ENCODE results near the gene KMT5B. TPM values are rescaled to one million over a fixed set of nuclear protein-coding genes. Genes with fewer than 3 reads are reported as not detected.

Gene KMT5B
- total and polyA plus RNA-seq, 2 donors (not counting 1 experiment from before 2014, with no cell fraction given), result 13.4 to 77.8 TPM

DNA sequence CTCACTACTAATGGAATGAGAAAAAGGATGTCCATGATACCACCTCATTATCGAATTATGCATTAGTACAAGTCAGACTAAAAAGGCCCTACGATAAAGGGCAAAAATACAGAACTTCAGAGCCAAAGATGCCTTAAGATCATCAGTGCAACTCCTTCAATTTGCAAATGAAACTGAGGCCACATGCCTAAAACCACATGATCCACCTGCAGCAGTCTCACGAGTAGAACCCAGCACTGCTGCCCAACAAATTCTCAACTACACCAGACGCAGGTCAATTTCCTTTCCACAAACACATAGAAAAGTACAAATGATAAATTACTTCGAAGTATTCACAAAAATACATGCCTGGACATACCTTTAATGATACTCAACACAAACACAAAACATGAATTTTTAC, 20.1 kb downstream of the KMT5B start:
- CTCF ChIA-PET, result interaction anchor here (0.7 to 3.6 kb wide), 3 partner anchors 14 to 183 kb away, joined by 3 to 26 read pairs (median 4); partner anchors contain the start of gene ALDH3B1
- ATAC-seq (ENCODE audit: low read depth), result no peak
- Histone ChIP-seq H3K4me2 (replicated peaks; ENCODE audit: low read depth, low read length, poor library complexity, severe bottlenecking) (no peak overlapping the region), H2AFZ (ENCODE audit: insufficient read depth, low read depth, low read length, poor library complexity, severe bottlenecking) (no peak overlapping the region), H3K9ac (ENCODE audit: low read length) (no peak overlapping the region), H3K4me1 (ENCODE audit: control insufficient read depth in 2 of 2, insufficient read depth in 2 of 2, low read length in 2 of 2) (peaks cover 15 to 42% of the 10 kb centered on the region in 2 donors), H3K27ac (ENCODE audit: low read length in 2 of 2) (no peak overlapping the region), H3K27me3 (replicated peaks in 1 of 4; ENCODE audit: control extremely low read depth in 1 of 4, control insufficient read depth in 3 of 4, insufficient read depth in 4 of 4, low read length in 3 of 4) (no peaks in the 10 kb centered on the region), H4K20me1 (ENCODE audit: control insufficient read depth, insufficient read depth, low read length, poor library complexity, severe bottlenecking) (peaks cover 97% of the 10 kb centered on the region), H3K4me3 (ENCODE audit: control extremely low read depth in 1 of 5, extremely low read depth in 1 of 5, insufficient read depth in 1 of 5, low read depth in 2 of 5, low read length in 4 of 5) (no peak overlapping the region), H3K79me2 (ENCODE audit: control insufficient read depth, insufficient read depth, low read length) (peaks cover 92% of the 10 kb centered on the region), H3K9me3 (ENCODE audit: control extremely low read depth in 1 of 3, control insufficient read depth in 2 of 3, insufficient read depth in 1 of 3, low read length in 2 of 3) (no peaks in the 10 kb centered on the region), H3K36me3 (replicated peaks in 1 of 2; ENCODE audit: control extremely low read depth in 1 of 2, control insufficient read depth in 1 of 2, extremely low read depth in 1 of 2, insufficient read depth in 2 of 2, low read length in 1 of 2) (peaks cover 0 to 5% of the 10 kb centered on the region in 2 experiments)
- H3K4me1 Mint-ChIP-seq, result peaks cover 58% of the 10 kb centered on the region
- no peaks in the 10 kb centered on the region for H3K27me3 Mint-ChIP-seq
- no peak overlapping the region for H3K27ac Mint-ChIP-seq
- intact Hi-C loops (cut with micrococcal nuclease), result no loop called here
- H3K4me3 Mint-ChIP-seq, result peak overlapping the region; percentile 5
- TF ChIP-seq, protein P1, sequence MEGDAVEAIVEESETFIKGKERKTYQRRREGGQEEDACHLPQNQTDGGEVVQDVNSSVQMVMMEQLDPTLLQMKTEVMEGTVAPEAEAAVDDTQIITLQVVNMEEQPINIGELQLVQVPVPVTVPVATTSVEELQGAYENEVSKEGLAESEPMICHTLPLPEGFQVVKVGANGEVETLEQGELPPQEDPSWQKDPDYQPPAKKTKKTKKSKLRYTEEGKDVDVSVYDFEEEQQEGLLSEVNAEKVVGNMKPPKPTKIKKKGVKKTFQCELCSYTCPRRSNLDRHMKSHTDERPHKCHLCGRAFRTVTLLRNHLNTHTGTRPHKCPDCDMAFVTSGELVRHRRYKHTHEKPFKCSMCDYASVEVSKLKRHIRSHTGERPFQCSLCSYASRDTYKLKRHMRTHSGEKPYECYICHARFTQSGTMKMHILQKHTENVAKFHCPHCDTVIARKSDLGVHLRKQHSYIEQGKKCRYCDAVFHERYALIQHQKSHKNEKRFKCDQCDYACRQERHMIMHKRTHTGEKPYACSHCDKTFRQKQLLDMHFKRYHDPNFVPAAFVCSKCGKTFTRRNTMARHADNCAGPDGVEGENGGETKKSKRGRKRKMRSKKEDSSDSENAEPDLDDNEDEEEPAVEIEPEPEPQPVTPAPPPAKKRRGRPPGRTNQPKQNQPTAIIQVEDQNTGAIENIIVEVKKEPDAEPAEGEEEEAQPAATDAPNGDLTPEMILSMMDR (IDR thresholded peaks at IDR 0.05), result no peak
- TF ChIP-seq EZH2 (IDR thresholded peaks at IDR 0.05; ENCODE audit: borderline replicate concordance, insufficient read depth, low read depth, low read length, poor library complexity, severe bottlenecking), result no peak
- DNase-seq, result no peak
- POLR2A ChIA-PET, result no interaction called here
- no peaks in the 10 kb centered on the region for H3K9me3 Mint-ChIP-seq (ENCODE audit: insufficient read depth)
- WGBS (ENCODE audit: insufficient coverage), result 60% methylated on average over 4 of the region's 5 CpGs

DNA sequence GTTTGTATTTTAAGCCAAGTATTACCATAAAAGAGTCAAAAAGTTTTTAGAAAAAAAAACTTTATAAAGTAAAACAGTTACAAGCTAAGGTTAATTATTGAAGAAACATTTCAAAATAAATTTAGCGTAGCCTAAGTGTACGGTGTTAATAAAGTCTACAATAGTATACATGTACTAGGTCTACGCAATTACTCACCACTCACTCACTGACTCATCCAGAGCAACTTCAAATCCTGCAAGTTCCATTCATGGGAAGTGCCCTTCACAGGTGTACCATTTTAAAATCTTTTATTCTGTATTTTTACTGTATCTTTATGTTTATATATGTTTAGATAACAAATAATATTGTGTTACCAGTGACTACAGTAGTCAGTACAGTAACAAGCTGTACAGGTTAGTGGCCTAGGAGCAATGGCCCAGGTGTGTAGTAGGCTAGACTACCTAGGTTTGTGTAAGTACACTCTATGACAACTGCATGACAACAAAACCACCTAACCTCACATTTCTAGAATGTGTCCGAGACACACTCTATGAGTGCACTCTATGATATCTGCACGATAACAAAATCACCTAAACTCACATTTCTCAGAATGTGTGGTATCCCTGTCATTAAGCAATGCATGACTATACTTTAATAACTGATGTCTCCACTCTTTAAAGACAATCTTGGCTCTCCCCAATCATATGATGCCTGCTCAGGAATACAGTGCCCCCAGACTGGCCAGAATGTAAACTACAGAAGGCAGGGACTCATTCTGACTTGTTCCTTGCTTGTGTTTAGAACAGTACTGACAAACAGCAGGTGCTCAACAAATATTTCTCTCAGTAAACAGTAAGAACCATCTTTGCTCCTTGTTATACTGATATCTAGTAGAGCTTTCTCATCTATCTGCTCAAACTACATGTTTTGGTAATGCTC, 21.2 kb downstream of the KMT5B start:
- no peak for DNase-seq
- Histone ChIP-seq H3K36me3 (replicated peaks in 1 of 2; ENCODE audit: control extremely low read depth in 1 of 2, control insufficient read depth in 1 of 2, extremely low read depth in 1 of 2, insufficient read depth in 2 of 2, low read length in 1 of 2) (peaks cover 0 to 11% of the 10 kb centered on the region in 2 experiments), H3K4me3 (ENCODE audit: control extremely low read depth in 1 of 5, extremely low read depth in 1 of 5, insufficient read depth in 1 of 5, low read depth in 2 of 5, low read length in 4 of 5) (no peak overlapping the region), H3K4me1 (ENCODE audit: control insufficient read depth in 2 of 2, insufficient read depth in 2 of 2, low read length in 2 of 2) (peaks cover 15 to 38% of the 10 kb centered on the region in 2 donors), H3K79me2 (ENCODE audit: control insufficient read depth, insufficient read depth, low read length) (peaks cover 90% of the 10 kb centered on the region), H3K9me3 (ENCODE audit: control extremely low read depth in 1 of 3, control insufficient read depth in 2 of 3, insufficient read depth in 1 of 3, low read length in 2 of 3) (no peaks in the 10 kb centered on the region), H3K9ac (ENCODE audit: low read length) (no peak overlapping the region), H4K20me1 (ENCODE audit: control insufficient read depth, insufficient read depth, low read length, poor library complexity, severe bottlenecking) (peaks cover 96% of the 10 kb centered on the region), H3K4me2 (replicated peaks; ENCODE audit: low read depth, low read length, poor library complexity, severe bottlenecking) (no peak overlapping the region), H3K27me3 (replicated peaks in 1 of 4; ENCODE audit: control extremely low read depth in 1 of 4, control insufficient read depth in 3 of 4, insufficient read depth in 4 of 4, low read length in 3 of 4) (no peaks in the 10 kb centered on the region), H3K27ac (ENCODE audit: low read length in 2 of 2) (no peak overlapping the region), H2AFZ (ENCODE audit: insufficient read depth, low read depth, low read length, poor library complexity, severe bottlenecking) (no peak overlapping the region)
- ChIA-PET POLR2A (interaction anchor here (0.6 kb wide), 1 partner anchor 181 kb away, joined by 3 read pairs; no protein-coding TSS in a partner anchor), CTCF (interaction anchor here (0.6 to 3.6 kb wide), 4 partner anchors 15 to 182 kb away, joined by 3 to 26 read pairs (median 4); partner anchors contain the start of gene ALDH3B1)
- Mint-ChIP-seq H3K27me3 (no peaks in the 10 kb centered on the region), H3K4me3 (no peak overlapping the region), H3K27ac (no peak overlapping the region), H3K4me1 (peaks cover 52% of the 10 kb centered on the region), H3K9me3 (ENCODE audit: insufficient read depth) (no peaks in the 10 kb centered on the region)
- no peak for TF ChIP-seq EZH2 (IDR thresholded peaks at IDR 0.05; ENCODE audit: borderline replicate concordance, insufficient read depth, low read depth, low read length, poor library complexity, severe bottlenecking)
- TF ChIP-seq, protein P1 (IDR thresholded peaks at IDR 0.05), result no peak
- intact Hi-C loops (cut with micrococcal nuclease), result no loop called here
- ATAC-seq (ENCODE audit: low read depth), result no peak
- 100% methylated on average over 2 of the region's 5 CpGs for WGBS (ENCODE audit: insufficient coverage)

Measured in B cell (primary cell).